HUES64 (cell line): ENCODE data around the gene RIN1.

ENCODE experiments used
- H3K27ac ChIP-seq: 2 replicates; pipeline ENCODE4 v1.7.0; 2013; ENCODE audit warnings: low read depth, low read length, inconsistent platforms
- H3K27me3 ChIP-seq: 2 replicates; pipeline ENCODE4 v1.6.1; 2013; ENCODE audit warnings: mild to moderate bottlenecking, low read length; ENCODE audit not compliant: insufficient read depth
- H3K36me3 ChIP-seq: 2 replicates; pipeline ENCODE4 v1.6.1; 2013; ENCODE audit warnings: mild to moderate bottlenecking, low read length; ENCODE audit not compliant: insufficient read depth
- H3K4me1 ChIP-seq: 2 replicates; pipeline ENCODE4 v1.6.1; 2013; ENCODE audit warnings: mild to moderate bottlenecking, low read length, moderate library complexity; ENCODE audit not compliant: insufficient read depth
- H3K4me3 ChIP-seq: 2 replicates; pipeline ENCODE4 v1.5.1; 2013; ENCODE audit warnings: mild to moderate bottlenecking, low read length, moderate library complexity
- H3K9ac ChIP-seq: 2 replicates; pipeline ENCODE4 v1.6.1; 2013; ENCODE audit warnings: mild to moderate bottlenecking, low read depth, low read length
- H3K9me3 ChIP-seq: 2 replicates; pipeline ENCODE4 v1.6.1; 2013; ENCODE audit warnings: low read depth, low read length; ENCODE audit not compliant: insufficient read depth
- WGBS: fragments of 150-250, 120-280 bp; methylation state at CpG from one replicate; pipeline ENCODE4 v1.1.7; 2013; ENCODE audit warnings: missing lambda C conversion rate; 5-methylcytosine and 5-hydroxymethylcytosine counted together

RIN1 gene

GRCh38 chr11:66282468-66283455, 53.5 kb downstream of the RIN1 start:
- Histone ChIP-seq H3K4me1 (peaks cover 10% of the 10 kb centered on the region), H3K27ac (no peak overlapping the region; the same call in 1 of the 2 replicates), H3K36me3 (peaks cover 15% of the 10 kb centered on the region), H3K9ac (no peak overlapping the region), H3K9me3 (no peaks in the 10 kb centered on the region), H3K4me3 (no peak overlapping the region), H3K27me3 (no peaks in the 10 kb centered on the region)
- 13% methylated on average over 34 of the region's 35 CpGs for WGBS
